Ishikawa (cell line): ENCODE results near the gene PPRC1.

ENCODE experiments used
- EGR1 ChIP-seq: IDR thresholded peaks from 2 replicates; pipeline ENCODE4 v1.6.1; 2012
- EP300 ChIP-seq: IDR thresholded peaks from 2 replicates; pipeline ENCODE4 v1.6.1; 2012; ENCODE audit warnings: borderline replicate concordance
- FOXM1 ChIP-seq: IDR thresholded peaks from 2 replicates; pipeline ENCODE4 v1.6.1; 2012; ENCODE audit warnings: low read depth, borderline replicate concordance
- RAD21 ChIP-seq: IDR thresholded peaks from 2 replicates; pipeline ENCODE4 v1.6.1; 2012; ENCODE audit warnings: low read depth
- TAF1 ChIP-seq: IDR thresholded peaks from 2 replicates; pipeline ENCODE4 v1.6.1; 2012; ENCODE audit warnings: low read depth, mild to moderate bottlenecking
- TCF12 ChIP-seq: IDR thresholded peaks from 2 replicates; pipeline ENCODE4 v1.6.1; 2012; ENCODE audit warnings: low read depth
- TEAD4 ChIP-seq: IDR thresholded peaks from 2 replicates; pipeline ENCODE4 v1.6.1; 2012
- YY1 ChIP-seq: IDR thresholded peaks from 2 replicates; pipeline ENCODE4 v1.6.1; 2012; ENCODE audit warnings: low read depth
- ZBTB7A ChIP-seq: IDR thresholded peaks from 2 replicates; pipeline ENCODE4 v1.6.1; 2012; ENCODE audit warnings: low read depth
- TF ChIP-seq, protein P1 (sequence below): IDR thresholded peaks from 2 replicates; pipeline ENCODE4 v1.6.1; 2012

DNA sequence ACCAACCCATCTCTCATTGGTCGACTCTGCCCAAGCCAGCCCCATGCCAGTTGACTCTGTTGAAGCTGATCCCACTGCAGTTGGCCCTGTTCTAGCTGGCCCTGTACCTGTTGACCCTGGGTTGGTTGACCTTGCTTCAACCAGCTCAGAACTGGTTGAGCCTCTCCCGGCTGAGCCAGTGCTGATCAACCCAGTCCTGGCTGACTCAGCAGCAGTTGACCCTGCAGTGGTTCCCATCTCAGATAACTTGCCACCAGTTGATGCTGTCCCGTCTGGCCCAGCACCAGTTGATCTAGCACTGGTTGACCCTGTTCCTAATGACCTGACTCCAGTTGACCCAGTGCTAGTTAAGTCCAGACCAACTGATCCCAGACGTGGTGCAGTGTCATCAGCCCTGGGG lies 7.4 kb downstream of the PPRC1 start:
- no peak for TF ChIP-seq EGR1
- no peak for TF ChIP-seq TEAD4
- TF ChIP-seq TAF1: no peak
- TF ChIP-seq YY1: no peak
- no peak for TF ChIP-seq RAD21
- TF ChIP-seq EP300: no peak
- no peak for TF ChIP-seq TCF12
- no peak for TF ChIP-seq ZBTB7A
- TF ChIP-seq, protein P1, sequence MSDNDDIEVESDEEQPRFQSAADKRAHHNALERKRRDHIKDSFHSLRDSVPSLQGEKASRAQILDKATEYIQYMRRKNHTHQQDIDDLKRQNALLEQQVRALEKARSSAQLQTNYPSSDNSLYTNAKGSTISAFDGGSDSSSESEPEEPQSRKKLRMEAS: no peak
- TF ChIP-seq FOXM1: no peak
